Fibroblast of the conjunctiva (primary cell): ENCODE results near the gene TOMM40.
"Not testable (repeated sequence)": the region's sequence is repeated elsewhere in the genome, so short reads cannot be mapped to it uniquely, and the experiment has no call there.

Experiments
- DNase-seq: peaks from one replicate; pipeline ENCODE4 v3.0.0-alpha.2; 2010; ENCODE audit warnings: low read depth

TOMM40 gene

DNA sequence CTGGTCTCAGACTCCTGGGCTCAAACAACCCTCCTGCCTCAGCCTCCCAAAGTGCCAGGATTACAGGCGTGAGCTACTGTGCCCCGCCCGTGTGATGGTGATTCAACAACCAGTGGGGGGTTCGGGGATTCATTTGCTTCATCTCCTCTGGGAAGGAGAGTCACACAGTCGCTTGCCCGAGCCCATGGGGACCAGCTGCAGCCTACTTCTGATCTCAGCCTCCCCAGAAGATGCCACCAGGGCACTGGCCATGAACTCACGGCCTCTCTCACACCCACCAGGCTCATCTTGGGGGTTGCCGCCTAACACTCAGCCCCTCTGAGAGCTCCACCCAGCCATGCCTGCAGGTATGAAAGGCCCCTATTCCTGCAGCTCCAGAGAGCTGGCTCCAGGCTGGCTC lies 6.8 kb downstream of the TOMM40 start:
- no peak for DNase-seq

DNA sequence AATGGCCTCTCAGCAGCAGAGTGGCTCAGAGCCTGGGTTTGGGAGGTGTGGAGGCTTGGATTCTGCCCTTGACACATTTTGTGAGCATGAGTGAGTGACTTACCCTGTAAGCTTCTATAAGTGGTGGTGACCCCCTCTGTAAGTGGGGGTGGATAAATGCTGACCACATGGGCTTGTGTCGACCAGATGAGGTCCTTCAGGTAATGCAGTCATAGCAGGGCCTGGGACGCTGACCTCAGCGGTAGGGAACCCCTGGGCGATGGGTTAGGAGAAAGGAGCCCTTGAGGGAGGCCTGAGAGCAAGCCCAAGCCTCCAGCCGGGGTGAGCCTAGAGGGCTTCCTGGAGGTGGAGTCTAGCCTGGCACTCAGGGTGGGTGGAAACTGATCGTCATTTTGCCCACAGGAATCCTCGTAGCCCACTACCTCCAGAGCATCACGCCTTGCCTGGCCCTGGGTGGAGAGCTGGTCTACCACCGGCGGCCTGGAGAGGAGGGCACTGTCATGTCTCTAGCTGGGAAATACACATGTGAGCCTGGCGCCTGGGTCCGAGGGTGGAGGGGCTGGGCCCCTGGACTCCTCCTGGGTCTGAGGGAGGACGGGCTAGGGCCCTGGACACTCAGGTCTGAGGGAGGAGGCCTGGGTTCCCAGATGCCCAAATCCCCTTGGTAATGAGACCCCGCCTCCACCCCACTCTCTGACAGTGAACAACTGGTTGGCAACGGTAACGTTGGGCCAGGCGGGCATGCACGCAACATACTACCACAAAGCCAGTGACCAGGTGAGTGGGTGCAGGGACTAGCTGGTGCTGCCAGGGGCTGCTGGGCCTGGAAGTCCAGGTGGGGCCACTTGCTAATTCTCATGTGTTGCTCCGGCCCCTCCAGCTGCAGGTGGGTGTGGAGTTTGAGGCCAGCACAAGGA lies 9.5 kb downstream of the TOMM40 start:
- no peak for DNase-seq

DNA sequence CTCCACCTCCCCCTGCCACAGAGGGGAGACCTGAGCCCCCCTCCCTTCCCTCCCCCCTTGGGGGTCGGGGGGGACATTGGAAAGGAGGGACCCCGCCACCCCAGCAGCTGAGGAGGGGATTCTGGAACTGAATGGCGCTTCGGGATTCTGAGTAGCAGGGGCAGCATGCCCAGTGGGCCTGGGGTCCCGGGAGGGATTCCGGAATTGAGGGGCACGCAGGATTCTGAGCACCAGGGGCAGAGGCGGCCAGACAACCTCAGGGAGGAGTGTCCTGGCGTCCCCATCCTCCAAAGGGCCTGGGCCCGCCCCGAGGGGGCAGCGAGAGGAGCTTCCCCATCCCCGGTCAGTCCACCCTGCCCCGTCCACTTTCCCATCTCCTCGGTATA lies 12.2 kb downstream of the TOMM40 start:
- no peak for DNase-seq

DNA sequence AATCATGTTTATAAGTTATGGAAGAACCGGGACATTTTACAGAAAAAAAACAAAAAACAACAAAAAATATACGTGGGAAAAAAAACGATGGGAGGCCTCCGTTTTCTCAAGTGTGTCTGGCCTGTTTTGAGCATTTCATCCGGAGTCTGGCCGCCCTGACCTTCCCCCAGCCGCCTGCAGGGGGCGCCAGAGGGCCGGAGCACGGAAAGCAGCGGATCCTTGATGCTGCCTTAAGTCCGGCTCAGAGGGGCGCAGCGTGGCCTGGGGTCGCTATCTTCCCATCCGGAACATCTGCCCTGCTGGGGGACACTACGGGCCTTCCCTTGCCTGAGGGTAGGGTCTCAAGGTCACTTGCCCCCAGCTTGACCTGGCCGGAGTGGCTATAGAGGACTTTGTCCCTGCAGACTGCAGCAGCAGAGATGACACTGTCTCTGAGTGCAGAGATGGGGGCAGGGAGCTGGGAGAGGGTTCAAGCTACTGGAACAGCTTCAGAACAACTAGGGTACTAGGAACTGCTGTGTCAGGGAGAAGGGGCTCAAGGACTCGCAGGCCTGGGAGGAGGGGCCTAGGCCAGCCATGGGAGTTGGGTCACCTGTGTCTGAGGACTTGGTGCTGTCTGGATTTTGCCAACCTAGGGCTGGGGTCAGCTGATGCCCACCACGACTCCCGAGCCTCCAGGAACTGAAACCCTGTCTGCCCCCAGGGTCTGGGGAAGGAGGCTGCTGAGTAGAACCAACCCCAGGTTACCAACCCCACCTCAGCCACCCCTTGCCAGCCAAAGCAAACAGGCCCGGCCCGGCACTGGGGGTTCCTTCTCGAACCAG lies 12.8 kb downstream of the TOMM40 start:
- DNase-seq, result peak; percentile 41

DNA sequence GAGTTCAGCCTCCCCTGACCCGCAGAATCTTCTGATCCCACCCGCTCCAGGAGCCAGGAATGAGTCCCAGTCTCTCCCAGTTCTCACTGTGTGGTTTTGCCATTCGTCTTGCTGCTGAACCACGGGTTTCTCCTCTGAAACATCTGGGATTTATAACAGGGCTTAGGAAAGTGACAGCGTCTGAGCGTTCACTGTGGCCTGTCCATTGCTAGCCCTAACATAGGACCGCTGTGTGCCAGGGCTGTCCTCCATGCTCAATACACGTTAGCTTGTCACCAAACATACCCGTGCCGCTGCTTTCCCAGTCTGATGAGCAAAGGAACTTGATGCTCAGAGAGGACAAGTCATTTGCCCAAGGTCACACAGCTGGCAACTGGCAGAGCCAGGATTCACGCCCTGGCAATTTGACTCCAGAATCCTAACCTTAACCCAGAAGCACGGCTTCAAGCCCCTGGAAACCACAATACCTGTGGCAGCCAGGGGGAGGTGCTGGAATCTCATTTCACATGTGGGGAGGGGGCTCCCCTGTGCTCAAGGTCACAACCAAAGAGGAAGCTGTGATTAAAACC lies 13.5 kb downstream of the TOMM40 start:
- DNase-seq, result no peak

DNA sequence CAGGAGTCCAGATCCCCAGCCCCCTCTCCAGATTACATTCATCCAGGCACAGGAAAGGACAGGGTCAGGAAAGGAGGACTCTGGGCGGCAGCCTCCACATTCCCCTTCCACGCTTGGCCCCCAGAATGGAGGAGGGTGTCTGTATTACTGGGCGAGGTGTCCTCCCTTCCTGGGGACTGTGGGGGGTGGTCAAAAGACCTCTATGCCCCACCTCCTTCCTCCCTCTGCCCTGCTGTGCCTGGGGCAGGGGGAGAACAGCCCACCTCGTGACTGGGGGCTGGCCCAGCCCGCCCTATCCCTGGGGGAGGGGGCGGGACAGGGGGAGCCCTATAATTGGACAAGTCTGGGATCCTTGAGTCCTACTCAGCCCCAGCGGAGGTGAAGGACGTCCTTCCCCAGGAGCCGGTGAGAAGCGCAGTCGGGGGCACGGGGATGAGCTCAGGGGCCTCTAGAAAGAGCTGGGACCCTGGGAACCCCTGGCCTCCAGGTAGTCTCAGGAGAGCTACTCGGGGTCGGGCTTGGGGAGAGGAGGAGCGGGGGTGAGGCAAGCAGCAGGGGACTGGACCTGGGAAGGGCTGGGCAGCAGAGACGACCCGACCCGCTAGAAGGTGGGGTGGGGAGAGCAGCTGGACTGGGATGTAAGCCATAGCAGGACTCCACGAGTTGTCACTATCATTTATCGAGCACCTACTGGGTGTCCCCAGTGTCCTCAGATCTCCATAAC lies 14.5 kb downstream of the TOMM40 start, which contains the start of gene APOE:
Gene APOE, plus strand, starts transcription at position 360 of the 724 bp plus-strand sequence. CDS start 829 bp downstream, outside the sequence.
- no peak for DNase-seq

DNA sequence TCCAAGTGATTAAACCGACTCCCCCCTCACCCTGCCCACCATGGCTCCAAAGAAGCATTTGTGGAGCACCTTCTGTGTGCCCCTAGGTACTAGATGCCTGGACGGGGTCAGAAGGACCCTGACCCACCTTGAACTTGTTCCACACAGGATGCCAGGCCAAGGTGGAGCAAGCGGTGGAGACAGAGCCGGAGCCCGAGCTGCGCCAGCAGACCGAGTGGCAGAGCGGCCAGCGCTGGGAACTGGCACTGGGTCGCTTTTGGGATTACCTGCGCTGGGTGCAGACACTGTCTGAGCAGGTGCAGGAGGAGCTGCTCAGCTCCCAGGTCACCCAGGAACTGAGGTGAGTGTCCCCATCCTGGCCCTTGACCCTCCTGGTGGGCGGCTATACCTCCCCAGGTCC lies 16.6 kb downstream of the TOMM40 start:
- DNase-seq, result no peak

DNA sequence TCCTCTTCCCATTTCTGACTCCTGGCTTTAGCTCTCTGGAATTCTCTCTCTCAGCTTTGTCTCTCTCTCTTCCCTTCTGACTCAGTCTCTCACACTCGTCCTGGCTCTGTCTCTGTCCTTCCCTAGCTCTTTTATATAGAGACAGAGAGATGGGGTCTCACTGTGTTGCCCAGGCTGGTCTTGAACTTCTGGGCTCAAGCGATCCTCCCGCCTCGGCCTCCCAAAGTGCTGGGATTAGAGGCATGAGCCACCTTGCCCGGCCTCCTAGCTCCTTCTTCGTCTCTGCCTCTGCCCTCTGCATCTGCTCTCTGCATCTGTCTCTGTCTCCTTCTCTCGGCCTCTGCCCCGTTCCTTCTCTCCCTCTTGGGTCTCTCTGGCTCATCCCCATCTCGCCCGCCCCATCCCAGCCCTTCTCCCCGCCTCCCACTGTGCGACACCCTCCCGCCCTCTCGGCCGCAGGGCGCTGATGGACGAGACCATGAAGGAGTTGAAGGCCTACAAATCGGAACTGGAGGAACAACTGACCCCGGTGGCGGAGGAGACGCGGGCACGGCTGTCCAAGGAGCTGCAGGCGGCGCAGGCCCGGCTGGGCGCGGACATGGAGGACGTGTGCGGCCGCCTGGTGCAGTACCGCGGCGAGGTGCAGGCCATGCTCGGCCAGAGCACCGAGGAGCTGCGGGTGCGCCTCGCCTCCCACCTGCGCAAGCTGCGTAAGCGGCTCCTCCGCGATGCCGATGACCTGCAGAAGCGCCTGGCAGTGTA lies 17.2 kb downstream of the TOMM40 start:
- DNase-seq, result no peak

DNA sequence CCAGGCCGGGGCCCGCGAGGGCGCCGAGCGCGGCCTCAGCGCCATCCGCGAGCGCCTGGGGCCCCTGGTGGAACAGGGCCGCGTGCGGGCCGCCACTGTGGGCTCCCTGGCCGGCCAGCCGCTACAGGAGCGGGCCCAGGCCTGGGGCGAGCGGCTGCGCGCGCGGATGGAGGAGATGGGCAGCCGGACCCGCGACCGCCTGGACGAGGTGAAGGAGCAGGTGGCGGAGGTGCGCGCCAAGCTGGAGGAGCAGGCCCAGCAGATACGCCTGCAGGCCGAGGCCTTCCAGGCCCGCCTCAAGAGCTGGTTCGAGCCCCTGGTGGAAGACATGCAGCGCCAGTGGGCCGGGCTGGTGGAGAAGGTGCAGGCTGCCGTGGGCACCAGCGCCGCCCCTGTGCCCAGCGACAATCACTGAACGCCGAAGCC lies 17.8 kb downstream of the TOMM40 start:
- no peak for DNase-seq

DNA sequence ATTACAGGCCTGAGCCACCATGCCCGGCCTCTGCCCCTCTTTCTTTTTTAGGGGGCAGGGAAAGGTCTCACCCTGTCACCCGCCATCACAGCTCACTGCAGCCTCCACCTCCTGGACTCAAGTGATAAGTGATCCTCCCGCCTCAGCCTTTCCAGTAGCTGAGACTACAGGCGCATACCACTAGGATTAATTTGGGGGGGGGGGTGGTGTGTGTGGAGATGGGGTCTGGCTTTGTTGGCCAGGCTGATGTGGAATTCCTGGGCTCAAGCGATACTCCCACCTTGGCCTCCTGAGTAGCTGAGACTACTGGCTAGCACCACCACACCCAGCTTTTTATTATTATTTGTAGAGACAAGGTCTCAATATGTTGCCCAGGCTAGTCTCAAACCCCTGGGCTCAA lies 18.7 kb downstream of the TOMM40 start:
- no peak for DNase-seq

DNA sequence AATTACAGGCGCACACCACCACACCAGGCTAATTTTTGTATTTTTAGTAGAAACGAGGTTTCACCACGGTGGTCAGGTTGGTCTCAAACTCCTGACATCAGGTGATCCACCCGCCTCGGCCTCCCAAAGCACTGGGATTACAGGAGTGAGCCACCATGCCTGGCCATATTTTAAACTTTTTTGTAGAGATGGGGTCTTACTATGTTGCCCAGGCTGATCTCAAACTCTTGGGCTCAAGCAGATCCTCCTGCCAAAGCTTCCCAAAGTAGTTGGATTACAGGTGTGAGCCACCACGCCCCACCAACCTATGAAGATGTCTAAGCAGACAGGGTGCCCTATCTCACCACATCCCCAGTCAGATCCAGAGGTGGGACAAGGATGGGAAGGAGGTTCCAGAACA lies 20.8 kb downstream of the TOMM40 start:
- not testable (repeated sequence) for DNase-seq

DNA sequence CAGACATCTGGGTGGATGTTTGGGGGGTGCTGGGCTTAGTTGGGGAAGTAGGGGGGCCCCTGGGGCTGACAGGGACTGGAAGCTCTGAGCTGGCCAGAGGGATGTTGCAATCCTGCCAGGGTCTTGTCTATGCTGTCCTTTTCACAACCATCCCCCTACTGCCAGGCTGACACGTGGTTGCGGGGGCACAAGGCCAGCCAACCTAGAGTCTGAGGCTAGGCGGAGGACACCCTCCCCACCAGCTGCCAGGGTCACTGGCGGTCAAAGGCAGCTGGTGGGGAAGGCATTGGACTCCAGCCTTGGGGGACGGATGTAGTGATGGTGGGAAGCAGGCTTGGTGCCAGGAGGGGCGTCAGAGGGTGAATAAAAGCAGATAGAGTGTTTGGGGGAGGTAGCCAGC lies 21.8 kb downstream of the TOMM40 start:
- no peak for DNase-seq

DNA sequence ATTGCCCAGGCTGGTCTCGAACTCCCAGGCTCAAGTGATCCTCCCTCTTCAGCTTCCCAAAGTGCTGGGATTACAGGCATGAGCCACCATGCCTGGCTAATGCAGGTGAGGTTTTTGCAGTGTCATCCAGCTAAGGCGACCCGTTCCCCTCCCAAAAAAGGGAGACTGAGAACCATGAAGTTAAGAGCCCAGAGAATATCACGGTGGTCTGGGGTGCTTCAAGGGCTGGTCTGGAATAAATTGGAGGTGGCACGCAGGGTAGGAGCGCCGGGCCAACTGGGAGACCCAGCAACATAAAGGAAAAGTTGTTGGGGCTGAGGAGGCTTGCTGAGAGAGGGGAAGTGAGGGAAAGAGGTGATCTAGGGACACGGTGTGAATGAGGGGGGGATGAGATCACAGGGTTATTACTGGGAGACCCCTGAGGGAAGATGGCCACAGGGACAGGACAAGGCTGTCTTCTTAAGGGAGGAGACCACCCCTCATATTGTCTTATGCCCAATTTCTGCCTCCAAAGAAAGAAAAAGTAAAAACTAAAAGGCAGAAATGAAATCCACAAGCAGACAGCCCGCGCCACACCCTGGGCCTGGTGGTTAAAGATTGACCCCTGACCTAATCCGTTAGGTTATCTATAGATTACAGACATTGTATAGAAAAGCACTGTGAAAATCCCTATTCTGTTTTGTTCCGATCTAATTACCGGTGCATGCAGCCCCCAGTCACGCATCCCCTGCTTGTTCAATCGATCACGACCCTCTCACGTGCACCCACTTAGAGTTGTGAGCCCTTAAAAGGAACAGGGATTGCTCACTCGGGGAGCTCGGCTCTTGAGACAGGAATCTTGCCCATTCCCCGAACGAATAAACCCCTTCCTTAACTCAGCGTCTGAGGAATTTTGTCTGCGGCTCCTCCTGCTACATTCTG lies 22.7 kb downstream of the TOMM40 start:
- DNase-seq, result not testable (repeated sequence)

DNA sequence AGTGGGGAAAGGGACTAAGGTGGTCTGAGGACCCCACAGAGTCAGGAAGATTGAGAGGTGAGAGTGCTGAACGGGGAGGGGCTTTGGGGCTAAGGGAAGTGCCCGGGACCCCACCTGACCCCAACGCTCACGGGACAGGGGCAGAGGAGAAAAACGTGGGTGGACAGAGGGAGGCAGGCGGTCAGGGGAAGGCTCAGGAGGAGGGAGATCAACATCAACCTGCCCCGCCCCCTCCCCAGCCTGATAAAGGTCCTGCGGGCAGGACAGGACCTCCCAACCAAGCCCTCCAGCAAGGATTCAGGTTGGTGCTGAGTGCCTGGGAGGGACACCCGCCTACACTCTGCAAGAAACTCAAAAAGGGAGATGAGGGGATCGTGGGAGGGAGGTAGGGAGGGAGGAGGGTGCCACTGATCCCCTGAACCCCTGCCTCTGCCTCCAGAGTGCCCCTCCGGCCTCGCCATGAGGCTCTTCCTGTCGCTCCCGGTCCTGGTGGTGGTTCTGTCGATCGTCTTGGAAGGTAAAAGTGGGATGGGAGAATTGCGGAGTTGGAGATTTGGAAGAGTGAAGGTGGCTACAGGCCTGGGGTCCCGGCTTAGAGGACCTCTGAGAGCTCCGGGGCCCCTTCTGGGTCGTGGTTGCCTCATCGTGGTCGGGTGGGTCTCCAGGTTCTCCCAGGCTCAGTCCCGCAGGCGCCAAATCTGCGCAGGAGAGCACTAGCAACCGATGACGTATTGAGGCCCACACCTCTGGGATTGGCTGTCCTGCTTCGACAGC lies 23.6 kb downstream of the TOMM40 start, which contains the start of gene APOC1:
Gene APOC1, plus strand, starts transcription at position 176 of the 774 bp plus-strand sequence. Its CDS starts 284 bp downstream, at position 460.
- peak; percentile 71 for DNase-seq

DNA sequence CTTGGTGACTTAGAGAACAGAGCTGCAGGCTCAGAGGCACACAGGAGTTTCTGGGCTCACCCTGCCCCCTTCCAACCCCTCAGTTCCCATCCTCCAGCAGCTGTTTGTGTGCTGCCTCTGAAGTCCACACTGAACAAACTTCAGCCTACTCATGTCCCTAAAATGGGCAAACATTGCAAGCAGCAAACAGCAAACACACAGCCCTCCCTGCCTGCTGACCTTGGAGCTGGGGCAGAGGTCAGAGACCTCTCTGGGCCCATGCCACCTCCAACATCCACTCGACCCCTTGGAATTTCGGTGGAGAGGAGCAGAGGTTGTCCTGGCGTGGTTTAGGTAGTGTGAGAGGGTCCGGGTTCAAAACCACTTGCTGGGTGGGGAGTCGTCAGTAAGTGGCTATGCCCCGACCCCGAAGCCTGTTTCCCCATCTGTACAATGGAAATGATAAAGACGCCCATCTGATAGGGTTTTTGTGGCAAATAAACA lies 33.2 kb downstream of the TOMM40 start:
- no peak for DNase-seq

DNA sequence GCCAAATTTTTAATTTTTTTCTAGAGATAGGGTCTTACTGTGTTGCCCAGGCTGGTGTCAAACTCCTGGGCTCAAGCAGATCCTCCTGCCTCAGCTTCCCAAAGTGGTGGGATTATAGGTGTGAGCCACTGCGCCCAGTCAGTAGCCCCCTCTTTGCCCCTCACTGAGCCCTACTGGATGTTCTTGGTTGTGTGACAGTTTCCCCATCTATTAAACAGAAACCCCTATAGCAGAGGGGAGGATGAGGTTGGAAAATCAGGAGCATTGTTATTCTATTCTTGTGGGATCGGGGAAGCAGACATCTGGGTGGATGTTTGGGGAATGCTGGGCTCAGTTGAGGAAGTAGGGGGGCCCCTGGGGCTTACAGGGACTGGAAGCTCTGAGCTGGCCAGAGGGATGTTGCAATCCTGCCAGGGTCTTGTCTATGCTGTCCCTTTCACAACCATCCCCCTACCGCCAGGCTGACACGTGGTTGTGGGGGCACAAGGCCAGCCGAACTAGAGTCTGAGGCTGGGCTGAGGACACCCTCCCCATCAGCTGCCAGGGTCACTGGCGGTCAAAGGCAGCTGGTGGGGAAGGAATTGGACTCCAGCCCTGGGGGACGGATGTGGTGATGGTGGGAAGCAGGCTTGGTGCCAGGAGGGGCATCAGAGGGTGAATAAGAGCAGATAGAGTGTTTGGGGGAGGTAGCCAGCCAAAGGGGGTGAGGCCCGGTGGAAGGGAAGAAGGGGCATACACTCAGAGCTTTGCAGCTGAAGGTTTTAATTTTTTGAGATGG lies 34.2 kb downstream of the TOMM40 start:
- peak; percentile 70 for DNase-seq

DNA sequence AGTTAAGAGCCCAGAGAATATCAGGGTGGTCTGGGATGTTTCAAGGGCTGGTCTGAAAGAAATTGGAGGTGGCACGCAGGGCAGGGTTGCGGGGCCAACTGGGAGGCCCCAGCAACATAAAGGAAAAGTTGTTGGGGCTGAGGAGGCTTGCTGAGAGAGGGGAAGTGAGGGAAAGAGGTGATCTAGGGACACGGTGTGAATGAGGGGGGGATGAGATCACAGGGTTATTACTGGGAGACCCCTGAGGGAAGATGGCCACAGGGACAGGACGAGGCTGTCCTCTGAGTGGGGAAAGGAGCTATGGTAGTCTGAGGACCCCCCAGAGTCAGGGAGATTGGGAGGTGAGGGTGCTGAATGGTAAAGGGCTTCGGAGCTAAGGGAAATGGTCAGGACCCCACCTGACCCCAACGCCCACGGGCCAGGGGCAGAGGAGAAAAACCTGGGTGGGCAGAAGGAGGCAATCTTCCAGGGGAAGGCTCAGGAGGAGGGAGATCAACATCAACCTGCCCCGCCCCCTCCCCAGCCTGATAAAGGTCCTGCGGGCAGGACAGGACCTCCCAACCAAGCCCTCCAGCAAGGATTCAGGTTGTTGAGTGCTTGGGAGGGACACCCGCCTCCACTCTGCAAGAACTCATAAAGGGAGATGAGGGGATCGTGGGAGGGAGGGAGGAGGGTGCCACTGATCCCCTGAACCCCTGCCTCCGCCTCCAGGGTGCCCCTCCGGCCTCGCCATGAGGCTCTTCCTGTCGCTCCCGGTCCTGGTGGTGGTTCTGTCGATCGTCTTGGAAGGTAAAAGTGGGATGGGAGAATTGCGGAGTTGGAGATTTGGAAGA lies 35.4 kb downstream of the TOMM40 start:
- not testable (repeated sequence) for DNase-seq
